ENCODE data around the gene XG.

Gene XG

GRCh38 chrX:2823795-2824386, 72.1 kb downstream of the XG start:
- DNase-seq = no peak

GRCh38 chrX:2824886-2825285, 73.0 kb downstream of the XG start:
- no peak for DNase-seq

- no peak for DNase-seq
Measured at GRCh38 chrX:2828344-2828958, 76.6 kb downstream of the XG start, which contains the start of gene GYG2. GYG2 (plus strand) TSS chrX:2828930; CDS start chrX:2830189, 1,259 bp downstream.

- DNase-seq = no peak
Measured at GRCh38 chrX:2828959-2829411, 77.1 kb downstream of the XG start.

GRCh38 chrX:2829469-2830246, 77.8 kb downstream of the XG start:
- no peak for DNase-seq

- no peak for DNase-seq
Measured at GRCh38 chrX:2831471-2832228, 79.8 kb downstream of the XG start.

- DNase-seq = no peak
Measured at GRCh38 chrX:2837961-2838360, 86.1 kb downstream of the XG start.

GRCh38 chrX:2840961-2841360, 89.1 kb downstream of the XG start:
- no peak for DNase-seq

GRCh38 chrX:2841537-2841936, 89.7 kb downstream of the XG start:
- DNase-seq = no peak

GRCh38 chrX:2846992-2847391, 95.2 kb downstream of the XG start:
- no peak for DNase-seq

- no peak for DNase-seq
Measured at GRCh38 chrX:2848871-2849301, 97.0 kb downstream of the XG start.

- no peak for DNase-seq
Measured at GRCh38 chrX:2854918-2855317, 103.1 kb downstream of the XG start.

- DNase-seq = no peak
Measured at GRCh38 chrX:2855761-2856160, 103.9 kb downstream of the XG start.

- no peak for DNase-seq
Measured at GRCh38 chrX:2857566-2857965, 105.7 kb downstream of the XG start.

- no peak for DNase-seq
Measured at GRCh38 chrX:2859197-2859797, 107.5 kb downstream of the XG start.

GRCh38 chrX:2862404-2862803, 110.6 kb downstream of the XG start:
- no peak for DNase-seq

GRCh38 chrX:2863646-2864045, 111.8 kb downstream of the XG start:
- DNase-seq = no peak

All from activated CD4-positive, alpha-beta T cell treated with anti-CD3 and anti-CD28 coated beads, Interleukin-2, amount 50 U/mL, for 16 hours (primary cell).